SU-DHL-6 (cell line): ENCODE data around the gene CALN1.

Source experiments
- H2AFZ ChIP-seq: fragments of 200-600 bp; sonication (generic); 2 replicates; pipeline ENCODE4 v1.6.1; 2014; ENCODE audit warnings: low read depth, mild to moderate bottlenecking, moderate library complexity, mixed read lengths, antibody characterized with exemption, low read length; ENCODE audit not compliant: severe bottlenecking
- H3F3A ChIP-seq: fragments of 200-600 bp; shearing (Covaris generic); 2 replicates; pipeline ENCODE4 v1.6.0; 2016; ENCODE audit warnings: antibody characterized with exemption, mild to moderate bottlenecking; ENCODE audit not compliant: insufficient read depth
- H3K27ac ChIP-seq: fragments of 200-600 bp; sonication (generic); 2 replicates; pipeline ENCODE4 v1.5.1; 2016; ENCODE audit warnings: low read depth, mild to moderate bottlenecking, low read length, moderate library complexity, mixed read lengths
- H3K27me3 ChIP-seq: fragments of 200-600 bp; sonication (generic), shearing (Covaris generic); 2 replicates; pipeline ENCODE4 v1.6.0; 2014; ENCODE audit warnings: mild to moderate bottlenecking, low read length
- H3K36me3 ChIP-seq: fragments of 200-600 bp; sonication (generic); 2 replicates; pipeline ENCODE4 v1.6.1; 2014; ENCODE audit warnings: mild to moderate bottlenecking, low read length, mixed read lengths
- H3K4me2 ChIP-seq: fragments of 300-600, 200-600 bp; shearing (Covaris generic), sonication (generic); 2 replicates; pipeline ENCODE4 v1.6.0; 2014; ENCODE audit warnings: low read length, low read depth, mild to moderate bottlenecking; ENCODE audit not compliant: poor library complexity, severe bottlenecking
- H3K4me3 ChIP-seq: fragments of 200-600 bp; sonication (generic); 2 replicates; pipeline ENCODE4 v1.5.1; 2014; ENCODE audit warnings: antibody characterized with exemption, low read length, mild to moderate bottlenecking, mixed read lengths; ENCODE audit not compliant: insufficient read depth, poor library complexity, severe bottlenecking
- H3K79me2 ChIP-seq: fragments of 200-600 bp; sonication (generic); 2 replicates; pipeline ENCODE4 v1.6.1; 2014; ENCODE audit warnings: mild to moderate bottlenecking, low read length, moderate library complexity; ENCODE audit not compliant: insufficient read depth
- H3K9ac ChIP-seq: fragments of 200-600 bp; sonication (generic); 2 replicates; pipeline ENCODE4 v1.7.0; 2014; ENCODE audit warnings: mild to moderate bottlenecking, low read length
- H3K9me2 ChIP-seq: fragments of 200-600 bp; sonication (generic); replicated peaks from 2 replicates; pipeline ENCODE4 v1.6.1; 2014; ENCODE audit warnings: low read length; ENCODE audit not compliant: insufficient read depth
- H3K9me3 ChIP-seq: fragments of 200-600 bp; sonication (generic); 2 replicates; pipeline ENCODE4 v1.6.1; 2014; ENCODE audit warnings: low read length, mixed read lengths; ENCODE audit not compliant: insufficient read depth
- H4K20me1 ChIP-seq: fragments of 200-600 bp; sonication (generic); 2 replicates; pipeline ENCODE4 v1.6.1; 2014; ENCODE audit warnings: low read depth, mild to moderate bottlenecking, antibody characterized with exemption, low read length, moderate library complexity, mixed read lengths
- EZH2phosphoT487 ChIP-seq: fragments of 200-600 bp; sonication (generic), shearing (Covaris generic); conservative IDR thresholded peaks from 2 replicates; pipeline ENCODE4 v1.6.1; 2018; ENCODE audit warnings: mild to moderate bottlenecking, antibody characterized with exemption, low read length, moderate library complexity, mixed read lengths
- TF ChIP-seq, protein P1 (sequence below): fragments of 200-600 bp; sonication (generic); IDR thresholded peaks from one replicate; pipeline ENCODE4 v1.5.1; 2017; ENCODE audit warnings: antibody characterized with exemption, mild to moderate bottlenecking, low read length, moderate library complexity; ENCODE audit not compliant: insufficient read depth, poor library complexity, severe bottlenecking

Gene CALN1

DNA sequence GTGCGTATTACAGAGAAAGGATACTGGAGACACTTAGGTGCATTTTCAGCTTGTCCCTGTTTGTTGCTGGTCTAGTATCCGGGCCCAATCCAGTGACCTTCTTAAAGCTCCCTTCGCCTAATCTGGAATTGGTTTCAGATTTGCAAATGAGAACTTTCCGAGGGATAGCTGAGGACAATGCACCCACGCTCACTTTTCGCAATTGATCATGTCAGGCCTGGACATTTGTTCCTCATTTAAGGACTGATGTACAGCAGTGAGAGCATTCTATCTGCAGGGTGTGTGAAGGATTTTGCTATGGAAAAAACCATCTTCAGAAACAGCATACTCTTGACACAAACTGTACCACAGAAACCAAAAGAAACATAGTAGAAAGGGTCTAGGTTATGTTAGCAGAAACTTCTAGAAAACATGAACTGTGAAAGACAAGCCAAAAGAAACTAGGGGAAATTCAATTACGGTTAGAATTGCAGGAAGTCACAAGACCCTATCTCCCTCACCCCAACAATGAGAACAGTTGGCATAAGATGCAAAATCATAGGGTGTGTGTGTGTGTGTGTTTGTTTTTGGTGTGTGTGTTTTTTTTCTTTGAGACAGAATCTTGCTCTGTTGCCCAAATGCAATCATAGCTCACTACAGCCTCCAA lies 331.1 kb downstream of the CALN1 start:
- no peak overlapping the region for H2AFZ ChIP-seq
- H3K36me3 ChIP-seq = no peaks in the 10 kb centered on the region
- TF ChIP-seq, protein P1, sequence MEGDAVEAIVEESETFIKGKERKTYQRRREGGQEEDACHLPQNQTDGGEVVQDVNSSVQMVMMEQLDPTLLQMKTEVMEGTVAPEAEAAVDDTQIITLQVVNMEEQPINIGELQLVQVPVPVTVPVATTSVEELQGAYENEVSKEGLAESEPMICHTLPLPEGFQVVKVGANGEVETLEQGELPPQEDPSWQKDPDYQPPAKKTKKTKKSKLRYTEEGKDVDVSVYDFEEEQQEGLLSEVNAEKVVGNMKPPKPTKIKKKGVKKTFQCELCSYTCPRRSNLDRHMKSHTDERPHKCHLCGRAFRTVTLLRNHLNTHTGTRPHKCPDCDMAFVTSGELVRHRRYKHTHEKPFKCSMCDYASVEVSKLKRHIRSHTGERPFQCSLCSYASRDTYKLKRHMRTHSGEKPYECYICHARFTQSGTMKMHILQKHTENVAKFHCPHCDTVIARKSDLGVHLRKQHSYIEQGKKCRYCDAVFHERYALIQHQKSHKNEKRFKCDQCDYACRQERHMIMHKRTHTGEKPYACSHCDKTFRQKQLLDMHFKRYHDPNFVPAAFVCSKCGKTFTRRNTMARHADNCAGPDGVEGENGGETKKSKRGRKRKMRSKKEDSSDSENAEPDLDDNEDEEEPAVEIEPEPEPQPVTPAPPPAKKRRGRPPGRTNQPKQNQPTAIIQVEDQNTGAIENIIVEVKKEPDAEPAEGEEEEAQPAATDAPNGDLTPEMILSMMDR = no peak
- TF ChIP-seq EZH2phosphoT487 = no peak
- H3K27ac ChIP-seq = no peak overlapping the region
- H3K79me2 ChIP-seq = no peaks in the 10 kb centered on the region
- H4K20me1 ChIP-seq = no peaks in the 10 kb centered on the region
- H3K9me3 ChIP-seq = no peaks in the 10 kb centered on the region
- H3K27me3 ChIP-seq = no peaks in the 10 kb centered on the region
- H3K9me2 ChIP-seq = no peaks in the 10 kb centered on the region
- no peaks in the 10 kb centered on the region for H3F3A ChIP-seq
- no peak overlapping the region for H3K4me3 ChIP-seq
- H3K4me2 ChIP-seq = no peak overlapping the region
- H3K9ac ChIP-seq = no peak overlapping the region

DNA sequence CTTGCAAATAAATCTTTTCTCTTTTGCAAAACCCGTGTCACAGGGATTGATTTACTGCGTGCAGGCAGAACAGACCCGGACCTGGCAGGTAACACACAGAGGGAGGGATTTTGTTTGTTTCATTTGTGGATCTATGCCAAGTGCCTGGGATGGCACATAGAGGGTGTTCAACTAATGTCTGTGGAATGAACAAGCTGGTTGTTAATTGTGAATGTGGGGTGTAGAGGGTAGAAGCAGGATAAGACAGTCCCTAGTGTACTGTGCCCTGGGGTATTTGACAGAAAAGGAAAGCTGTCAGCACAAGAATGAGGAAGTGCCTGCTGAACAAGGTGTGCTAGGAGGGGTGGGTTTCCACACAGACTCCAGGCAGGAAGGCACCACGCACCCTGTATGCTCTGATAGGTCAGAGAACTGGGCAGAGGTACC lies 331.8 kb downstream of the CALN1 start:
- no peak for TF ChIP-seq EZH2phosphoT487
- TF ChIP-seq, protein P1 = no peak
- Histone ChIP-seq H4K20me1 (no peaks in the 10 kb centered on the region), H3K9me3 (no peaks in the 10 kb centered on the region), H3K4me3 (no peak overlapping the region), H3K27ac (no peak overlapping the region), H3K4me2 (no peak overlapping the region), H3K27me3 (no peaks in the 10 kb centered on the region), H3K36me3 (no peaks in the 10 kb centered on the region), H3K9me2 (no peaks in the 10 kb centered on the region), H3K79me2 (no peaks in the 10 kb centered on the region), H2AFZ (no peak overlapping the region), H3F3A (no peaks in the 10 kb centered on the region), H3K9ac (no peak overlapping the region)

DNA sequence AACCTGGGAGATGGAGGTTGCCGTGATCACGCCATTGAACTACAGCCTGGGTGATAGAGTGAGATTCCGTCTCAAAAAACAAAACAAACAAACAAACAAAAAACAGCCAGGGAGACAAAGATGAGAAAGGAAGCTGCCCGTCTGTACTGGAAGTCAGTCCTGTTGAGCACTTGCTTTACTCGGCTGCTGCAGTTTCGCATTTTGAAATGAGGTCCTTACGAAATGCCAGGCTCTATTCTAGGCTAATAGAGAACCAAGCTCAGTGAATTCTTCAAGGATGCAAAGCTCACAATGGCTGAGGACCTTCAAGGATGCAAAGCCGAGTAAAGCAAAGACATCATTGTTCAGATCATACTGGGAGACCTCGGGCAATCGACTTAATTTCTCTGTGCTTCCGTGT lies 333.3 kb downstream of the CALN1 start:
- TF ChIP-seq, protein P1 = no peak
- no peak for TF ChIP-seq EZH2phosphoT487
- H3K79me2 ChIP-seq = no peaks in the 10 kb centered on the region
- H2AFZ ChIP-seq = no peak overlapping the region

More for the DNA sequence above, 333.3 kb downstream of the CALN1 start:
- Histone ChIP-seq H3K9ac (no peak overlapping the region), H3K9me2 (no peaks in the 10 kb centered on the region), H3K27me3 (no peaks in the 10 kb centered on the region), H3K36me3 (no peaks in the 10 kb centered on the region), H3K27ac (no peak overlapping the region), H3K9me3 (no peaks in the 10 kb centered on the region), H3F3A (no peaks in the 10 kb centered on the region), H4K20me1 (no peaks in the 10 kb centered on the region), H3K4me2 (no peak overlapping the region), H3K4me3 (no peak overlapping the region)
